ENCODE results near the gene RCOR3. TPM values are rescaled to one million over a fixed set of nuclear protein-coding genes. Genes with fewer than 3 reads are reported as not detected.
"Not testable (repeated sequence)": the region's sequence is repeated elsewhere in the genome, so short reads cannot be mapped to it uniquely, and the experiment has no call there.

The RCOR3 gene
- total RNA-seq, 1 donor: 39.8 TPM

GRCh38 chr1:211320980-211321379 lies 61.8 kb downstream of the RCOR3 start:
- Histone ChIP-seq H3K36me3 (ENCODE audit: insufficient read depth, low read length) (peaks cover 8% of the 10 kb centered on the region), H3K27me3 (ENCODE audit: insufficient read depth, low read length) (no peaks in the 10 kb centered on the region), H3K79me2 (ENCODE audit: insufficient read depth, low read length) (no peaks in the 10 kb centered on the region), H3K9me3 (ENCODE audit: low read depth, low read length) (no peaks in the 10 kb centered on the region), H3K4me3 (ENCODE audit: insufficient read depth, low read length) (no peak overlapping the region), H3K27ac (ENCODE audit: low read depth, low read length) (no peak overlapping the region), H3K4me2 (ENCODE audit: insufficient read depth, low read length) (no peak overlapping the region), H2AFZ (ENCODE audit: low read length) (no peak overlapping the region), H3K4me1 (ENCODE audit: insufficient read depth, low read length) (no peaks in the 10 kb centered on the region), H4K20me1 (ENCODE audit: insufficient read depth, low read length) (no peaks in the 10 kb centered on the region)
- TF ChIP-seq CTCF (IDR thresholded peaks at IDR 0.05; ENCODE audit: extremely low read depth, low read depth, low read length): no peak
- DNase-seq (ENCODE audit: insufficient read length, low spot score, missing footprints): no peak

- H3K27ac ChIP-seq (ENCODE audit: low read depth, low read length); H3K4me2 ChIP-seq (ENCODE audit: insufficient read depth, low read length); H3K4me1 ChIP-seq (ENCODE audit: insufficient read depth, low read length); H3K79me2 ChIP-seq (ENCODE audit: insufficient read depth, low read length); H3K36me3 ChIP-seq (ENCODE audit: insufficient read depth, low read length); H3K4me3 ChIP-seq (ENCODE audit: insufficient read depth, low read length); H4K20me1 ChIP-seq (ENCODE audit: insufficient read depth, low read length); H2AFZ ChIP-seq (ENCODE audit: low read length); DNase-seq (ENCODE audit: insufficient read length, low spot score, missing footprints); H3K27me3 ChIP-seq (ENCODE audit: insufficient read depth, low read length); H3K9me3 ChIP-seq (ENCODE audit: low read depth, low read length): not testable (repeated sequence)
Measured at GRCh38 chr1:211321646-211322045, 62.5 kb downstream of the RCOR3 start.

- TF ChIP-seq CTCF (IDR thresholded peaks at IDR 0.05; ENCODE audit: extremely low read depth, low read depth, low read length): peak; percentile 91
- Histone ChIP-seq H3K36me3 (ENCODE audit: insufficient read depth, low read length) (no peaks in the 10 kb centered on the region), H2AFZ (ENCODE audit: low read length) (no peak overlapping the region), H3K9me3 (ENCODE audit: low read depth, low read length) (no peaks in the 10 kb centered on the region), H3K79me2 (ENCODE audit: insufficient read depth, low read length) (peaks cover 13% of the 10 kb centered on the region), H3K4me3 (ENCODE audit: insufficient read depth, low read length) (no peak overlapping the region), H4K20me1 (ENCODE audit: insufficient read depth, low read length) (peaks cover 5% of the 10 kb centered on the region), H3K27me3 (ENCODE audit: insufficient read depth, low read length) (no peaks in the 10 kb centered on the region), H3K4me2 (ENCODE audit: insufficient read depth, low read length) (no peak overlapping the region), H3K27ac (ENCODE audit: low read depth, low read length) (no peak overlapping the region), H3K4me1 (ENCODE audit: insufficient read depth, low read length) (peaks cover 10% of the 10 kb centered on the region)
- DNase-seq (ENCODE audit: insufficient read length, low spot score, missing footprints): peak; percentile 83
Measured at GRCh38 chr1:211323156-211324063, 64.2 kb downstream of the RCOR3 start.

- no peaks in the 10 kb centered on the region for H3K27me3 ChIP-seq (ENCODE audit: insufficient read depth, low read length)
- H3K79me2 ChIP-seq (ENCODE audit: insufficient read depth, low read length): peaks cover 30% of the 10 kb centered on the region
- peaks cover 10% of the 10 kb centered on the region for H3K4me1 ChIP-seq (ENCODE audit: insufficient read depth, low read length)
- TF ChIP-seq CTCF (IDR thresholded peaks at IDR 0.05; ENCODE audit: extremely low read depth, low read depth, low read length): no peak
- DNase-seq (ENCODE audit: insufficient read length, low spot score, missing footprints): no peak
- no peak overlapping the region for H2AFZ ChIP-seq (ENCODE audit: low read length)
- H3K27ac ChIP-seq (ENCODE audit: low read depth, low read length): no peak overlapping the region
- no peaks in the 10 kb centered on the region for H3K9me3 ChIP-seq (ENCODE audit: low read depth, low read length)
- H4K20me1 ChIP-seq (ENCODE audit: insufficient read depth, low read length): peaks cover 21% of the 10 kb centered on the region
- H3K4me3 ChIP-seq (ENCODE audit: insufficient read depth, low read length): no peak overlapping the region
- no peak overlapping the region for H3K4me2 ChIP-seq (ENCODE audit: insufficient read depth, low read length)
- H3K36me3 ChIP-seq (ENCODE audit: insufficient read depth, low read length): no peaks in the 10 kb centered on the region
Measured at GRCh38 chr1:211324992-211325775, 66.0 kb downstream of the RCOR3 start.
